PC-9 (cell line): ENCODE measurements around the gene PSME3IP1. TPM values are rescaled to one million over a fixed set of nuclear protein-coding genes. Genes with fewer than 3 reads are reported as not detected.

Experiments
- BruUV-seq: library from RNA; stranded (reverse); fragments of 400-500 nt; replicated peaks from 2 replicates; lab custom pipeline; 2021; lab: Mats Ljungman, UMichigan
- CTCF ChIA-PET: fragments of 300-600 bp; sonication (Branson Sonifier 250); formaldehyde crosslinking; loops from one replicate; lab custom pipeline; 2022; ENCODE audit warnings: antibody characterized with exemption; lab: Charles Lee
- POLR2A ChIA-PET: fragments of 300-600 bp; sonication (Branson Sonifier 250); formaldehyde crosslinking; loops from one replicate; lab custom pipeline; 2022; ENCODE audit warnings: antibody characterized with exemption; ENCODE audit not compliant: unreplicated experiment; lab: Charles Lee
- DNase-seq, 2 experiments: peaks; one replicate each; pipeline versions ENCODE4 v3.0.0 to v3.0.0-alpha.2; 2015 to 2022; ENCODE audit warnings: mixed read lengths in 1 of 2
- H2AFZ ChIP-seq: fragments of 200-600 bp; sonication (generic); 2 replicates; pipeline ENCODE4 v1.8.1; 2017; ENCODE audit warnings: antibody characterized with exemption
- H3F3A ChIP-seq: fragments of 200-600 bp; sonication (generic); 2 replicates; pipeline ENCODE4 v1.8.1; 2017; ENCODE audit warnings: antibody characterized with exemption, mild to moderate bottlenecking, low read depth; ENCODE audit not compliant: insufficient read depth
- H3K27ac ChIP-seq: fragments of 200-600 bp; sonication (generic); 2 replicates; pipeline ENCODE4 v1.6.1; 2016; ENCODE audit warnings: mixed run types
- H3K27me3 ChIP-seq: fragments of 200-600 bp; sonication (generic); 2 replicates; pipeline ENCODE4 v1.6.1; 2016; ENCODE audit warnings: low read depth, mixed run types; ENCODE audit not compliant: insufficient read depth
- H3K36me3 ChIP-seq: fragments of 200-600 bp; sonication (generic); 2 replicates; pipeline ENCODE4 v1.6.1; 2016; ENCODE audit warnings: low read depth, mixed run types
- H3K4me1 ChIP-seq: fragments of 200-600 bp; sonication (generic); replicated peaks from 2 replicates; pipeline ENCODE4 v1.6.1; 2016; ENCODE audit warnings: mixed run types; ENCODE audit not compliant: insufficient read depth
- H3K4me2 ChIP-seq: fragments of 200-600 bp; sonication (generic); 2 replicates; pipeline ENCODE4 v1.6.1; 2017; ENCODE audit warnings: mixed run types
- H3K4me3 ChIP-seq: fragments of 200-600 bp; sonication (generic); 2 replicates; pipeline ENCODE4 v1.6.1; 2016; ENCODE audit warnings: mixed run types
- H3K79me2 ChIP-seq: fragments of 200-600 bp; sonication (generic); 2 replicates; pipeline ENCODE4 v1.6.1; 2017; ENCODE audit warnings: low read depth, mixed run types
- H3K9me2 ChIP-seq: fragments of 200-600 bp; sonication (generic); 2 replicates; pipeline ENCODE4 v1.8.1; 2017; ENCODE audit warnings: mild to moderate bottlenecking; ENCODE audit not compliant: insufficient read depth
- H3K9me3 ChIP-seq: fragments of 200-600 bp; sonication (generic); 2 replicates; pipeline ENCODE4 v1.8.1; 2016; ENCODE audit warnings: low read depth; ENCODE audit not compliant: insufficient read depth
- H4K20me1 ChIP-seq: fragments of 200-600 bp; sonication (generic); 2 replicates; pipeline ENCODE4 v1.8.1; 2017; ENCODE audit not compliant: insufficient read depth
- EZH2 ChIP-seq: fragments of 200-600 bp; sonication (generic); IDR thresholded peaks from 2 replicates; pipeline ENCODE4 v1.8.0; 2017; ENCODE audit warnings: antibody characterized with exemption, low read depth
- intact Hi-C: fragments of 100-400 bp; cut with micrococcal nuclease; formaldehyde crosslinking; loops from one replicate; pipeline ENCODE4 v1.10.0; 2022; ENCODE audit not compliant: unreplicated experiment
- total RNA-seq: library from RNA; stranded (reverse); gene quantifications from 2 replicates; pipeline ENCODE4 v1.2.3, GENCODE V29; 2021
- TF ChIP-seq, protein P1 (sequence below): fragments of 200-600 bp; sonication (generic); conservative IDR thresholded peaks from 2 replicates; pipeline ENCODE4 v1.6.1; 2017; ENCODE audit warnings: mixed run types, antibody characterized with exemption, mild to moderate bottlenecking, moderate library complexity

PSME3IP1 gene
- total RNA-seq, 1 experiment from 2014 or later, result 121 TPM

DNA sequence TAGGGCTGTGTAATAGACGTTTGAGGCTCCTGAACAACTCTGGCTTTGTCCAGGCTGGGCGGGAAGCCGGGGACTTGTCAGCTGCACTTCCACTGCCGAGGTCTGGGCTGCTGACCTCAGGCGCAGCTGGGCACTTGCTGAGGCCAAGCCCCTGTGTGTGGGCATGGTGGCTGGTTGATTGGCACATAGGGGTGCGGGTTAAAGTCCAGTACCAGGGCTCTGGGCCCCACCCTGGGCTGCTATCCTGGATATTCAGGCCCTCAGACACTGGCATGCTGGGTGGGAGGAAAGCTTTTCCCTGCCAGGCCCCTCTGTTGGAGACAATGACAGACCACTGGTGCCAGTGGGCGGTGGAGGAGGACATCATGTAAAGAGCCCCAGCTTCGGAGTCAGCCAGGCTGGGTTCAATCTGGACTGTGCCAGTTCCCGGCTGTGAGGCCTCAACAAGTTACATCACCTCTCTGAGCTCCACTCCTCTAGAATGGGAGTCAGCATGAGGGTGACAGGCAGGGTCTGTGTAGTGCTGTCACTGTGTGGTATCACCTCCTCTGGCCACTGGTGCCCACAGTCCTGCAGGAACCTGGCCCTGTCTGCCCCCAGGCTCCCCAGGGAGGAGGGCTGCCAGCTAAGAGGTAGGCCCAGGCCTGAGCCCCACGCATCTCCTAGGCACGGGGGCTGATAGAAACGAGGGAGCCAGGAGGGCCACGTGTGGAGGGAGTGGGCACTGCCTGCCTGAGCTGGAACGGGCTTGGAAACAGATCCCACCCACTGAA, 42.5 kb downstream of the PSME3IP1 start:
- no peaks in the 10 kb centered on the region for H3K79me2 ChIP-seq
- H2AFZ ChIP-seq, result no peak overlapping the region
- ChIA-PET CTCF (no interaction called here), POLR2A (no interaction called here)
- H3K9me2 ChIP-seq, result no peaks in the 10 kb centered on the region
- H3K36me3 ChIP-seq, result no peaks in the 10 kb centered on the region
- peaks cover 3% of the 10 kb centered on the region; the same call in 1 of the 2 replicates for H3F3A ChIP-seq
- TF ChIP-seq EZH2, result no peak
- TF ChIP-seq, protein P1, sequence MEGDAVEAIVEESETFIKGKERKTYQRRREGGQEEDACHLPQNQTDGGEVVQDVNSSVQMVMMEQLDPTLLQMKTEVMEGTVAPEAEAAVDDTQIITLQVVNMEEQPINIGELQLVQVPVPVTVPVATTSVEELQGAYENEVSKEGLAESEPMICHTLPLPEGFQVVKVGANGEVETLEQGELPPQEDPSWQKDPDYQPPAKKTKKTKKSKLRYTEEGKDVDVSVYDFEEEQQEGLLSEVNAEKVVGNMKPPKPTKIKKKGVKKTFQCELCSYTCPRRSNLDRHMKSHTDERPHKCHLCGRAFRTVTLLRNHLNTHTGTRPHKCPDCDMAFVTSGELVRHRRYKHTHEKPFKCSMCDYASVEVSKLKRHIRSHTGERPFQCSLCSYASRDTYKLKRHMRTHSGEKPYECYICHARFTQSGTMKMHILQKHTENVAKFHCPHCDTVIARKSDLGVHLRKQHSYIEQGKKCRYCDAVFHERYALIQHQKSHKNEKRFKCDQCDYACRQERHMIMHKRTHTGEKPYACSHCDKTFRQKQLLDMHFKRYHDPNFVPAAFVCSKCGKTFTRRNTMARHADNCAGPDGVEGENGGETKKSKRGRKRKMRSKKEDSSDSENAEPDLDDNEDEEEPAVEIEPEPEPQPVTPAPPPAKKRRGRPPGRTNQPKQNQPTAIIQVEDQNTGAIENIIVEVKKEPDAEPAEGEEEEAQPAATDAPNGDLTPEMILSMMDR, result no peak
- H3K4me3 ChIP-seq, result no peak overlapping the region
- H3K27ac ChIP-seq, result no peak overlapping the region
- DNase-seq, result no peak
- H3K27me3 ChIP-seq, result no peaks in the 10 kb centered on the region
- intact Hi-C loops, result no loop called here
- no TSS peak for BruUV-seq
- no peaks in the 10 kb centered on the region for H3K9me3 ChIP-seq
- H3K4me2 ChIP-seq, result no peak overlapping the region
- 0 out of 2 replicates have a peak, but pooled peaks cover 4% of the 10 kb centered on the region for H3K4me1 ChIP-seq
- H4K20me1 ChIP-seq, result no peaks in the 10 kb centered on the region

DNA sequence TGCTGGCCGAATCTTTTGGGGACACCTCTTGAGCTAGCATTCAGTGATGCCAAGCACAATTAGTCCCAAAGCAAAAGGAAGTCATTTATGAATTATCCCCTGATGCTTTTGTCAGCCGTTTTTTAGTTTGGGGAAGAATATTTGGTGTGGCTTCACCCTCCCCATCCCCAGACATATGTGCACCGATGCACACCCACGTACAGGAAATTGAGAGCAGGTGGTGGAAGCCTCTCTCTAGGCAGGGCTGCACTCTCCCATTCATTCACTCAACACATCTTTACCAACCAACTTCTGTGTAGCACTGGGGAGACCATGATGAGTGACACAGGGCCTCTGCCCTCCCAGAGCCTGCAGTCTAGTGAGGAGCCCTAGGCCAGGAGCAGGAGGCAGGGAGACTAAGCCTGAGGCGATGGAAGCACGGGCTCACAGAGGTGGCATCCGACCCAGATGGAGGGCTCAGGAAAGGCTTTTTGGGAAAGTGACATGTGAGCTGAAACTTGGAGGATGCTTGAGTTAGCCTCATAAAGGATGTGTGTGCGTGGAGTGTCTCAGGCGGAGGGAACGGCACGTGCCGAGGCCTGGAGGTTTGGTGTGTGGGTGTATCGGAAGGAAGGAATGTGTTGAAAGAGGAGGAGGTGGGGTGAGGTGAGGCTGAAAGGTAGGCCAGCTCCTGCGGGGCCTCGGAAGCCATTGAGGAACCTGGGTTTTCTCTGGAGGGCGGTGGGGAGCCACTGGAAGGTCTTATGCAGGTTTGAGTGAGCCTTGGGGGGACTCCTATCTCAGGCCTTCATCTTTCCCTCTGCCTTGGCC, 43.8 kb downstream of the PSME3IP1 start:
- no peak overlapping the region for H3K4me2 ChIP-seq

More for the DNA sequence above, 43.8 kb downstream of the PSME3IP1 start:
- ChIA-PET CTCF (no interaction called here), POLR2A (no interaction called here)
- H2AFZ ChIP-seq, result no peak overlapping the region
- no peaks in the 10 kb centered on the region for H3K36me3 ChIP-seq
- no peak overlapping the region for H3K4me3 ChIP-seq
- no peak overlapping the region for H3K27ac ChIP-seq
- intact Hi-C loops, result no loop called here
- no peaks in the 10 kb centered on the region for H3F3A ChIP-seq
- no peaks in the 10 kb centered on the region for H3K9me2 ChIP-seq
- H3K4me1 ChIP-seq, result 0 out of 2 replicates have a peak, but pooled peaks cover 4% of the 10 kb centered on the region
- no peak for TF ChIP-seq EZH2
- TF ChIP-seq, protein P1, result no peak
- DNase-seq, result no peak
- no peaks in the 10 kb centered on the region for H3K9me3 ChIP-seq
- H3K79me2 ChIP-seq, result no peaks in the 10 kb centered on the region
- no peaks in the 10 kb centered on the region for H3K27me3 ChIP-seq
- H4K20me1 ChIP-seq, result no peaks in the 10 kb centered on the region
- no TSS peak for BruUV-seq
